ENCODE results near the gene RNF31. TPM values are rescaled to one million over a fixed set of nuclear protein-coding genes. Genes with fewer than 3 reads are reported as not detected.

The RNF31 gene
- total and polyA plus RNA-seq, 2 of the 13 experiments (the other 11 are each of a cell fraction or from before 2014, with no cell fraction given) = 48.2 to 86.8 TPM

DNA sequence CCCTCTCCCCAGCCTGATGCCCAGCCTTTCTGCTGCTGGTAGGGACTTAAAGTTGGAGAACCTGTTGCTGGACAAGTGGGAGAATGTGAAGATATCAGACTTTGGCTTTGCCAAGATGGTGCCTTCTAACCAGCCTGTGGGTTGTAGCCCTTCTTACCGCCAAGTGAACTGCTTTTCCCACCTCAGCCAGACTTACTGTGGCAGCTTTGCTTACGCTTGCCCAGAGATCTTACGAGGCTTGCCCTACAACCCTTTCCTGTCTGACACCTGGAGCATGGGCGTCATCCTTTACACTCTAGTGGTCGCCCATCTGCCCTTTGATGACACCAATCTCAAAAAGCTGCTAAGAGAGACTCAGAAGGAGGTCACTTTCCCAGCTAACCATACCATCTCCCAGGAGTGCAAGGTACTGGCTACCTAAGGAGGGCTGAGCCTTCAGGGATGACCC is 59.8 kb downstream of the RNF31 start (continued):
- TF ChIP-seq, protein P1, sequence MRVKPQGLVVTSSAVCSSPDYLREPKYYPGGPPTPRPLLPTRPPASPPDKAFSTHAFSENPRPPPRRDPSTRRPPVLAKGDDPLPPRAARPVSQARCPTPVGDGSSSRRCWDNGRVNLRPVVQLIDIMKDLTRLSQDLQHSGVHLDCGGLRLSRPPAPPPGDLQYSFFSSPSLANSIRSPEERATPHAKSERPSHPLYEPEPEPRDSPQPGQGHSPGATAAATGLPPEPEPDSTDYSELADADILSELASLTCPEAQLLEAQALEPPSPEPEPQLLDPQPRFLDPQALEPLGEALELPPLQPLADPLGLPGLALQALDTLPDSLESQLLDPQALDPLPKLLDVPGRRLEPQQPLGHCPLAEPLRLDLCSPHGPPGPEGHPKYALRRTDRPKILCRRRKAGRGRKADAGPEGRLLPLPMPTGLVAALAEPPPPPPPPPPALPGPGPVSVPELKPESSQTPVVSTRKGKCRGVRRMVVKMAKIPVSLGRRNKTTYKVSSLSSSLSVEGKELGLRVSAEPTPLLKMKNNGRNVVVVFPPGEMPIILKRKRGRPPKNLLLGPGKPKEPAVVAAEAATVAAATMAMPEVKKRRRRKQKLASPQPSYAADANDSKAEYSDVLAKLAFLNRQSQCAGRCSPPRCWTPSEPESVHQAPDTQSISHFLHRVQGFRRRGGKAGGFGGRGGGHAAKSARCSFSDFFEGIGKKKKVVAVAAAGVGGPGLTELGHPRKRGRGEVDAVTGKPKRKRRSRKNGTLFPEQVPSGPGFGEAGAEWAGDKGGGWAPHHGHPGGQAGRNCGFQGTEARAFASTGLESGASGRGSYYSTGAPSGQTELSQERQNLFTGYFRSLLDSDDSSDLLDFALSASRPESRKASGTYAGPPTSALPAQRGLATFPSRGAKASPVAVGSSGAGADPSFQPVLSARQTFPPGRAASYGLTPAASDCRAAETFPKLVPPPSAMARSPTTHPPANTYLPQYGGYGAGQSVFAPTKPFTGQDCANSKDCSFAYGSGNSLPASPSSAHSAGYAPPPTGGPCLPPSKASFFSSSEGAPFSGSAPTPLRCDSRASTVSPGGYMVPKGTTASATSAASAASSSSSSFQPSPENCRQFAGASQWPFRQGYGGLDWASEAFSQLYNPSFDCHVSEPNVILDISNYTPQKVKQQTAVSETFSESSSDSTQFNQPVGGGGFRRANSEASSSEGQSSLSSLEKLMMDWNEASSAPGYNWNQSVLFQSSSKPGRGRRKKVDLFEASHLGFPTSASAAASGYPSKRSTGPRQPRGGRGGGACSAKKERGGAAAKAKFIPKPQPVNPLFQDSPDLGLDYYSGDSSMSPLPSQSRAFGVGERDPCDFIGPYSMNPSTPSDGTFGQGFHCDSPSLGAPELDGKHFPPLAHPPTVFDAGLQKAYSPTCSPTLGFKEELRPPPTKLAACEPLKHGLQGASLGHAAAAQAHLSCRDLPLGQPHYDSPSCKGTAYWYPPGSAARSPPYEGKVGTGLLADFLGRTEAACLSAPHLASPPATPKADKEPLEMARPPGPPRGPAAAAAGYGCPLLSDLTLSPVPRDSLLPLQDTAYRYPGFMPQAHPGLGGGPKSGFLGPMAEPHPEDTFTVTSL (CRISPR knock-in tag; IDR thresholded peaks at IDR 0.05; ENCODE audit: borderline replicate concordance) = no peak
- peak; percentile 71; the same call in 1 of the 2 replicates for TF ChIP-seq HOXA7 (CRISPR knock-in tag; IDR thresholded peaks at IDR 0.05)
- TF ChIP-seq CBX5 (CRISPR knock-in tag; IDR thresholded peaks at IDR 0.05; ENCODE audit: borderline replicate concordance) = no peak
- TF ChIP-seq ZNF30 (CRISPR knock-in tag; IDR thresholded peaks at IDR 0.05) = no peak
- peak; percentile 35; the same call in 1 of the 2 replicates for TF ChIP-seq JUNB (CRISPR knock-in tag; IDR thresholded peaks at IDR 0.05; ENCODE audit: borderline replicate concordance)
- TF ChIP-seq TBX2 (CRISPR knock-in tag; IDR thresholded peaks at IDR 0.05; ENCODE audit: borderline replicate concordance) = 0 out of 2 replicates have a peak, but pooled peaks have one; percentile 36
- no peak for TF ChIP-seq ATF7-NPFF (CRISPR knock-in tag; IDR thresholded peaks at IDR 0.05; ENCODE audit: low read depth)
- TF ChIP-seq, protein P2, sequence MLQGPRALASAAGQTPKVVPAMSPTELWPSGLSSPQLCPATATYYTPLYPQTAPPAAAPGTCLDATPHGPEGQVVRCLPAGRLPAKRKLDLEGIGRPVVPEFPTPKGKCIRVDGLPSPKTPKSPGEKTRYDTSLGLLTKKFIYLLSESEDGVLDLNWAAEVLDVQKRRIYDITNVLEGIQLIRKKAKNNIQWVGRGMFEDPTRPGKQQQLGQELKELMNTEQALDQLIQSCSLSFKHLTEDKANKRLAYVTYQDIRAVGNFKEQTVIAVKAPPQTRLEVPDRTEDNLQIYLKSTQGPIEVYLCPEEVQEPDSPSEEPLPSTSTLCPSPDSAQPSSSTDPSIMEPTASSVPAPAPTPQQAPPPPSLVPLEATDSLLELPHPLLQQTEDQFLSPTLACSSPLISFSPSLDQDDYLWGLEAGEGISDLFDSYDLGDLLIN (CRISPR knock-in tag; IDR thresholded peaks at IDR 0.05; ENCODE audit: borderline replicate concordance) = no peak
- TF ChIP-seq, protein P3, sequence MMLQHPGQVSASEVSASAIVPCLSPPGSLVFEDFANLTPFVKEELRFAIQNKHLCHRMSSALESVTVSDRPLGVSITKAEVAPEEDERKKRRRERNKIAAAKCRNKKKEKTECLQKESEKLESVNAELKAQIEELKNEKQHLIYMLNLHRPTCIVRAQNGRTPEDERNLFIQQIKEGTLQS (CRISPR knock-in tag; IDR thresholded peaks at IDR 0.05) = no peak
- TF ChIP-seq, protein P4, sequence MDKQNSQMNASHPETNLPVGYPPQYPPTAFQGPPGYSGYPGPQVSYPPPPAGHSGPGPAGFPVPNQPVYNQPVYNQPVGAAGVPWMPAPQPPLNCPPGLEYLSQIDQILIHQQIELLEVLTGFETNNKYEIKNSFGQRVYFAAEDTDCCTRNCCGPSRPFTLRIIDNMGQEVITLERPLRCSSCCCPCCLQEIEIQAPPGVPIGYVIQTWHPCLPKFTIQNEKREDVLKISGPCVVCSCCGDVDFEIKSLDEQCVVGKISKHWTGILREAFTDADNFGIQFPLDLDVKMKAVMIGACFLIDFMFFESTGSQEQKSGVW (CRISPR knock-in tag; IDR thresholded peaks at IDR 0.05; ENCODE audit: borderline replicate concordance) = no peak
- TF ChIP-seq RBFOX2 (IDR thresholded peaks at IDR 0.05; ENCODE audit: low read depth, low read length) = 0 out of 2 replicates have a peak, but pooled peaks have one; percentile 32
- 0 out of 2 replicates have a peak, but pooled peaks have one; percentile 59 for TF ChIP-seq ZNF75D (CRISPR knock-in tag; IDR thresholded peaks at IDR 0.05; ENCODE audit: borderline replicate concordance)
- TF ChIP-seq ZNF570 (CRISPR knock-in tag; IDR thresholded peaks at IDR 0.05; ENCODE audit: borderline replicate concordance) = no peak
- no peak for TF ChIP-seq CEBPG (CRISPR knock-in tag; IDR thresholded peaks at IDR 0.05)
- TF ChIP-seq NR2F2 (IDR thresholded peaks at IDR 0.05; ENCODE audit: borderline replicate concordance, low read depth) = no peak
- TF ChIP-seq NONO (IDR thresholded peaks at IDR 0.05) = no peak
- TF ChIP-seq NONO (CRISPR knock-in tag; conservative IDR thresholded peaks at IDR 0.05) = 0 out of 2 replicates have a peak, but pooled peaks have one; percentile 11
- TF ChIP-seq POLR2G (IDR thresholded peaks at IDR 0.05; ENCODE audit: low read depth, low read length) = peak; percentile 41; the same call in 1 of the 2 replicates
- no peak for TF ChIP-seq ZNF205 (CRISPR knock-in tag; IDR thresholded peaks at IDR 0.05)
- no peak for TF ChIP-seq ELF4 (CRISPR knock-in tag; IDR thresholded peaks at IDR 0.05; ENCODE audit: borderline replicate concordance)
- TF ChIP-seq CENPX (CRISPR knock-in tag; IDR thresholded peaks at IDR 0.05) = no peak
- no peak for TF ChIP-seq THYN1 (CRISPR knock-in tag; IDR thresholded peaks at IDR 0.05; ENCODE audit: borderline replicate concordance, low read depth)

All from HepG2 (cell line).